Upper lobe of right lung (tissue), 1 donor: ENCODE measurements around the gene TGM3. TPM values are rescaled to one million over a fixed set of nuclear protein-coding genes. Genes with fewer than 3 reads are reported as not detected.
A peak's percentile ranks its signal among the peaks of the same experiment; 100 is the strongest.

Experiments used
- ATAC-seq: fragments of 200-7000 bp; cut with Tn5 transposase; one replicate; pipeline ENCODE4 v1.9.1; 2020; ENCODE audit warnings: mild to moderate bottlenecking, moderate library complexity
- DNase-seq: peaks from one replicate; pipeline ENCODE4 v3.0.0-alpha.2; 2020
- H3K27ac ChIP-seq: fragments of 200-600 bp; one replicate; pipeline ENCODE4 v1.8.0; 2022
- H3K27me3 ChIP-seq: fragments of 200-600 bp; one replicate; pipeline ENCODE4 v1.8.0; 2022; ENCODE audit warnings: mild to moderate bottlenecking
- H3K36me3 ChIP-seq: fragments of 200-600 bp; one replicate; pipeline ENCODE4 v1.8.0; 2022
- H3K4me1 ChIP-seq: fragments of 200-600 bp; one replicate; pipeline ENCODE4 v1.8.0; 2022
- H3K4me3 ChIP-seq: fragments of 200-600 bp; one replicate; pipeline ENCODE4 v1.8.0; 2022; ENCODE audit warnings: mild to moderate bottlenecking
- H3K9me3 ChIP-seq: fragments of 200-600 bp; one replicate; pipeline ENCODE4 v1.8.0; 2022
- CTCF ChIP-seq: fragments of 200-600 bp; IDR thresholded peaks from one replicate; pipeline ENCODE4 v1.8.0; 2022; ENCODE audit warnings: antibody characterized with exemption
- intact Hi-C: fragments of 100-400 bp; cut with DNase I; formaldehyde crosslinking; loops from one replicate; pipeline ENCODE4 v1.11.0; 2022
- total RNA-seq: library from RNA; stranded (reverse); fragmentation: NEBNext Ultra II Directional; extraction: Animal tissue kit (Norgen Biotek cat#: 25700); gene quantifications from one replicate; pipeline ENCODE4 v1.2.1, GENCODE V29; 2021
- donor health status: DM: no; HTN: yes; CAD: no; lungs with severe emphysema.

Gene TGM3
- total RNA-seq, 1 donor from 2014 or later: not detected

GRCh38 chr20:2307136-2307535 lies 11.3 kb downstream of the TGM3 start:
- Histone ChIP-seq H3K9me3 (no peaks in the 10 kb centered on the region), H3K4me3 (no peak overlapping the region), H3K4me1 (no peaks in the 10 kb centered on the region), H3K27ac (no peak overlapping the region), H3K27me3 (no peaks in the 10 kb centered on the region), H3K36me3 (no peaks in the 10 kb centered on the region)
- TF ChIP-seq CTCF: no peak
- no peak for ATAC-seq
- no peak for DNase-seq
- intact Hi-C loops: no loop called here

GRCh38 chr20:2311329-2311728 lies 15.5 kb downstream of the TGM3 start:
- intact Hi-C loops: no loop called here
- Histone ChIP-seq H3K27me3 (no peaks in the 10 kb centered on the region), H3K9me3 (no peaks in the 10 kb centered on the region), H3K4me1 (no peaks in the 10 kb centered on the region), H3K27ac (no peak overlapping the region), H3K36me3 (no peaks in the 10 kb centered on the region), H3K4me3 (no peak overlapping the region)
- DNase-seq: no peak
- peak; percentile 67 for ATAC-seq
- TF ChIP-seq CTCF: no peak

- Histone ChIP-seq H3K4me3 (no peak overlapping the region), H3K9me3 (no peaks in the 10 kb centered on the region), H3K4me1 (no peaks in the 10 kb centered on the region), H3K36me3 (no peaks in the 10 kb centered on the region), H3K27ac (no peak overlapping the region), H3K27me3 (no peaks in the 10 kb centered on the region)
- DNase-seq: no peak
- ATAC-seq: no peak
- TF ChIP-seq CTCF: no peak
- intact Hi-C loops: no loop called here
Measured at GRCh38 chr20:2312876-2313275, 17.1 kb downstream of the TGM3 start.

- Histone ChIP-seq H3K4me3 (no peak overlapping the region), H3K9me3 (no peaks in the 10 kb centered on the region), H3K27ac (no peak overlapping the region), H3K36me3 (no peaks in the 10 kb centered on the region), H3K4me1 (no peaks in the 10 kb centered on the region), H3K27me3 (no peaks in the 10 kb centered on the region)
- no peak for TF ChIP-seq CTCF
- intact Hi-C loops: no loop called here
- ATAC-seq (no peak), DNase-seq (no peak)
Measured at GRCh38 chr20:2313316-2313715, 17.5 kb downstream of the TGM3 start.

- DNase-seq (no peak), ATAC-seq (peak; percentile 44)
- no peak overlapping the region for H3K27ac ChIP-seq
- intact Hi-C loops: no loop called here
- H3K4me1 ChIP-seq: no peaks in the 10 kb centered on the region
- no peaks in the 10 kb centered on the region for H3K36me3 ChIP-seq
- no peaks in the 10 kb centered on the region for H3K9me3 ChIP-seq
- TF ChIP-seq CTCF: no peak
- no peak overlapping the region for H3K4me3 ChIP-seq
- peaks cover 8% of the 10 kb centered on the region for H3K27me3 ChIP-seq
Measured at GRCh38 chr20:2314759-2315439, 19.1 kb downstream of the TGM3 start.

GRCh38 chr20:2315440-2315778 lies 19.6 kb downstream of the TGM3 start:
- TF ChIP-seq CTCF: no peak
- Histone ChIP-seq H3K9me3 (no peaks in the 10 kb centered on the region), H3K36me3 (no peaks in the 10 kb centered on the region), H3K4me3 (no peak overlapping the region), H3K4me1 (no peaks in the 10 kb centered on the region), H3K27ac (no peak overlapping the region), H3K27me3 (peaks cover 8% of the 10 kb centered on the region)
- ATAC-seq (peak; percentile 6), DNase-seq (no peak)
- intact Hi-C loops: no loop called here
